ENCODE data around the gene KCNG2. TPM values are rescaled to one million over a fixed set of nuclear protein-coding genes. Genes with fewer than 3 reads are reported as not detected.

Gene KCNG2
- total RNA-seq, 3 donors from 2014 or later (not counting 1 experiment from before 2014, with no cell fraction given) = not detected

DNA sequence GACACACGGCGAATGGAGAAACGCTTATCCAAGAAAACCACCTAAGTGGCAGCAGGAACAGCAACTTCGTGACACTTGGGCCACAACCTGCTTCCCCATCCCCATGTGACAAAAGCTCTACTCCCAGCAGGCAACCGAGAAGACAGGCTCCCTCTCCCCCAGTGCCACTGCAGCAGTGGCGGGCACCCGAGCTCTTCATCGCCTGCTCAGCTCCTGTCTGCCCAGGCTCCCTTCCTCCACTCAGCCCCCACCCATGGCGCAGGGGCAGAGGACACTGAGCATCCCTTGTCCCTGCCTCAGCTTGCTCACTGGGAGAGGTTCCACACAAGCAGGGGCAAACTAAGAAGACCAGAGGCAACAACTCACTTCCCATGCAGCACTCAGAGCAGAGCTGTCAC is 130.8 kb downstream of the KCNG2 start:
- Mint-ChIP-seq H3K4me1 (peaks cover 9% of the 10 kb centered on the region in 2 donors), H3K27ac (peak overlapping the region in 1 of 2 donors; percentile 29), H3K4me3 (no peak overlapping the region), H3K36me3 (peaks cover 38% of the 10 kb centered on the region), H3K9me3 (peaks cover 18 to 31% of the 10 kb centered on the region in 2 donors), H3K27me3 (ENCODE audit: low read depth in 2 of 2) (no peaks in the 10 kb centered on the region)
- intact Hi-C loops (cut with micrococcal nuclease) = no loop called here
- TF ChIP-seq, protein P1, sequence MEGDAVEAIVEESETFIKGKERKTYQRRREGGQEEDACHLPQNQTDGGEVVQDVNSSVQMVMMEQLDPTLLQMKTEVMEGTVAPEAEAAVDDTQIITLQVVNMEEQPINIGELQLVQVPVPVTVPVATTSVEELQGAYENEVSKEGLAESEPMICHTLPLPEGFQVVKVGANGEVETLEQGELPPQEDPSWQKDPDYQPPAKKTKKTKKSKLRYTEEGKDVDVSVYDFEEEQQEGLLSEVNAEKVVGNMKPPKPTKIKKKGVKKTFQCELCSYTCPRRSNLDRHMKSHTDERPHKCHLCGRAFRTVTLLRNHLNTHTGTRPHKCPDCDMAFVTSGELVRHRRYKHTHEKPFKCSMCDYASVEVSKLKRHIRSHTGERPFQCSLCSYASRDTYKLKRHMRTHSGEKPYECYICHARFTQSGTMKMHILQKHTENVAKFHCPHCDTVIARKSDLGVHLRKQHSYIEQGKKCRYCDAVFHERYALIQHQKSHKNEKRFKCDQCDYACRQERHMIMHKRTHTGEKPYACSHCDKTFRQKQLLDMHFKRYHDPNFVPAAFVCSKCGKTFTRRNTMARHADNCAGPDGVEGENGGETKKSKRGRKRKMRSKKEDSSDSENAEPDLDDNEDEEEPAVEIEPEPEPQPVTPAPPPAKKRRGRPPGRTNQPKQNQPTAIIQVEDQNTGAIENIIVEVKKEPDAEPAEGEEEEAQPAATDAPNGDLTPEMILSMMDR (IDR thresholded peaks at IDR 0.05) = no peak
- Histone ChIP-seq H3K4me3 (ENCODE audit: low read length) (no peak overlapping the region), H3K36me3 (ENCODE audit: control insufficient read depth, insufficient read depth, low read length) (peaks cover 7% of the 10 kb centered on the region), H3K9me3 (ENCODE audit: control insufficient read depth, insufficient read depth, low read length) (peaks cover 17% of the 10 kb centered on the region), H3K27ac (ENCODE audit: low read length) (no peak overlapping the region), H3K4me1 (ENCODE audit: control insufficient read depth, insufficient read depth, low read length) (no peaks in the 10 kb centered on the region), H3K27me3 (ENCODE audit: control insufficient read depth, insufficient read depth, low read length) (no peaks in the 10 kb centered on the region)
- DNase-seq (no peak), ATAC-seq (no peak)
- 96% methylated on average over 9 of the region's 9 CpGs for WGBS (ENCODE audit: insufficient coverage)

GRCh38 chr18:79930020-79930642 is 132.4 kb downstream of the KCNG2 start:
- ATAC-seq = no peak

DNA sequence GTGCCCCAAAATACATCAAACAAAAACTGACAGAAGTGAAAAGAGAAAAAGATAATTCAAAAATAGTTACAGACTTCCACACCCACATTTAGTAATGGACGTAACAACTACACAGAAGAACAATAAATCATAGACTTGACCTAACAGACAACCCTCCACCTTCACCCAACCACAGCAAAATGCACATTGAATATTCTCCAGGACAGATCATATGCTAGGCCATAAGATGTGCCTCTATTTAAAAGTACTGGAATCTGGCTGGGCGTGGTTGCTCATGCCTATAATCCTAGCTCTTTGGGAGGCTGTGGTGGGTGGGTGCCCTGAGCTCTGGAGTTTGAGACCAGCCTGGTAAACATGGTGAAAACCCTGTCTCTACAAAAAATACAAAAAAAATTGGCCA is 133.7 kb downstream of the KCNG2 start:
- H3K9me3 ChIP-seq (ENCODE audit: control insufficient read depth, insufficient read depth, low read length) = peaks cover 32% of the 10 kb centered on the region
- peaks cover 7% of the 10 kb centered on the region for H3K36me3 ChIP-seq (ENCODE audit: control insufficient read depth, insufficient read depth, low read length)
- peaks cover 42% of the 10 kb centered on the region for H3K36me3 Mint-ChIP-seq
- peaks cover 21 to 34% of the 10 kb centered on the region in 2 donors for H3K9me3 Mint-ChIP-seq
- no peaks in the 10 kb centered on the region for H3K27me3 Mint-ChIP-seq (ENCODE audit: low read depth in 2 of 2)
- H3K4me3 ChIP-seq (ENCODE audit: low read length) = no peak overlapping the region
- peaks cover 9 to 16% of the 10 kb centered on the region in 2 donors for H3K4me1 Mint-ChIP-seq
- 97% methylated on average over 2 of the region's 2 CpGs for WGBS (ENCODE audit: insufficient coverage)
- TF ChIP-seq, protein P1 (IDR thresholded peaks at IDR 0.05) = no peak
- H3K27ac ChIP-seq (ENCODE audit: low read length) = no peak overlapping the region
- DNase-seq = no peak
- no peak overlapping the region for H3K4me3 Mint-ChIP-seq
- intact Hi-C loops (cut with micrococcal nuclease) = no loop called here
- ATAC-seq = no peak
- no peak overlapping the region for H3K27ac Mint-ChIP-seq
- H3K27me3 ChIP-seq (ENCODE audit: control insufficient read depth, insufficient read depth, low read length) = no peaks in the 10 kb centered on the region
- H3K4me1 ChIP-seq (ENCODE audit: control insufficient read depth, insufficient read depth, low read length) = no peaks in the 10 kb centered on the region

More at GRCh38 chr18:79930020-79930642, 132.4 kb downstream of the KCNG2 start:
- Histone ChIP-seq H3K4me3 (ENCODE audit: low read length) (no peak overlapping the region), H3K4me1 (ENCODE audit: control insufficient read depth, insufficient read depth, low read length) (no peaks in the 10 kb centered on the region), H3K27ac (ENCODE audit: low read length) (no peak overlapping the region), H3K36me3 (ENCODE audit: control insufficient read depth, insufficient read depth, low read length) (peaks cover 7% of the 10 kb centered on the region), H3K27me3 (ENCODE audit: control insufficient read depth, insufficient read depth, low read length) (no peaks in the 10 kb centered on the region), H3K9me3 (ENCODE audit: control insufficient read depth, insufficient read depth, low read length) (peaks cover 24% of the 10 kb centered on the region)
- no peak for DNase-seq
- H3K9me3 Mint-ChIP-seq = peaks cover 21 to 34% of the 10 kb centered on the region in 2 donors
- no peaks in the 10 kb centered on the region for H3K27me3 Mint-ChIP-seq (ENCODE audit: low read depth in 2 of 2)
- intact Hi-C loops (cut with micrococcal nuclease) = no loop called here
- H3K4me3 Mint-ChIP-seq = no peak overlapping the region
- H3K4me1 Mint-ChIP-seq = peaks cover 9% of the 10 kb centered on the region in 2 donors
- WGBS (ENCODE audit: insufficient coverage) = no CpG with 5 or more reads among the region's 2 CpGs
- TF ChIP-seq, protein P1 (IDR thresholded peaks at IDR 0.05) = no peak
- no peak overlapping the region for H3K27ac Mint-ChIP-seq
- H3K36me3 Mint-ChIP-seq = peaks cover 42% of the 10 kb centered on the region

DNA sequence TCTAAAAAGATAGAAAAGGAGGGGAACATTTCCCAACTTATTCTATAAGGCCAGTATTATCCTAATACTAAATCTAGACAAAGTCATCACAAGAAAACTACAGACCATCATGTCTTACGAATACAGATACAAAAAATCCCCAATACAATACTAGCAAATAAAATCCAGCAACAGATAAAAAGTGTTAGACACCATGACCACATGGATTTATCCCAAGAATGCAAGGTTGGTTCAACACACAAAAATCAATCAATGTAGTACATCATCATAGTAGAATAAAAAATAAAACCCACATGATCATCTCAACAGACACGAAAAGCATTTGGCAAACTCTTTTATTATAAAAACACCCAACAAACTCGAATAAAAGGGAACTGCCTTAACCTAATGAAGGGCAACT is 135.2 kb downstream of the KCNG2 start:
- Histone ChIP-seq H3K27ac (ENCODE audit: low read length) (no peak overlapping the region), H3K4me3 (ENCODE audit: low read length) (no peak overlapping the region), H3K27me3 (ENCODE audit: control insufficient read depth, insufficient read depth, low read length) (no peaks in the 10 kb centered on the region), H3K9me3 (ENCODE audit: control insufficient read depth, insufficient read depth, low read length) (peaks cover 35% of the 10 kb centered on the region), H3K4me1 (ENCODE audit: control insufficient read depth, insufficient read depth, low read length) (no peaks in the 10 kb centered on the region), H3K36me3 (ENCODE audit: control insufficient read depth, insufficient read depth, low read length) (peaks cover 7% of the 10 kb centered on the region)
- DNase-seq (no peak), ATAC-seq (no peak)
- Mint-ChIP-seq H3K27ac (no peak overlapping the region), H3K4me1 (peaks cover 9 to 22% of the 10 kb centered on the region in 2 donors), H3K36me3 (peaks cover 42% of the 10 kb centered on the region), H3K4me3 (no peak overlapping the region), H3K9me3 (peaks cover 21 to 34% of the 10 kb centered on the region in 2 donors), H3K27me3 (ENCODE audit: low read depth in 2 of 2) (no peaks in the 10 kb centered on the region)
- TF ChIP-seq, protein P1 (IDR thresholded peaks at IDR 0.05) = no peak
- intact Hi-C loops (cut with micrococcal nuclease) = no loop called here
- WGBS (ENCODE audit: insufficient coverage) = 94% methylated on average over 2 of the region's 3 CpGs

Data from natural killer cell (primary cell).